SK-N-MC (cell line): ENCODE results near the gene CCDC141.

Experiments used
- DNase-seq: peaks from one replicate; pipeline ENCODE4 v3.0.0-alpha.2; 2011; ENCODE audit warnings: low read depth, low spot score
- H3K27ac ChIP-seq: fragments of 200-600 bp; sonication (generic); 2 replicates; pipeline ENCODE4 v1.5.1; 2016; ENCODE audit warnings: mixed run types
- H3K36me3 ChIP-seq: fragments of 200-600 bp; sonication (generic); 2 replicates; pipeline ENCODE4 v1.6.1; 2017; ENCODE audit warnings: antibody characterized with exemption, low read length, mixed read lengths; ENCODE audit not compliant: insufficient read depth
- H3K4me3 ChIP-seq: fragments of 200-600 bp; sonication (generic); 2 replicates; pipeline ENCODE4 v1.5.1; 2016
- H3K9ac ChIP-seq: fragments of 200-600 bp; sonication (generic); 2 replicates; pipeline ENCODE4 v1.8.0; 2017; ENCODE audit warnings: mixed run types, mixed read lengths; ENCODE audit not compliant: insufficient read length
- H3K9me3 ChIP-seq: fragments of 200-600 bp; sonication (generic); 2 replicates; pipeline ENCODE4 v1.6.1; 2017; ENCODE audit warnings: low read depth, mild to moderate bottlenecking, antibody characterized with exemption, low read length, moderate library complexity, mixed read lengths
- EZH2 ChIP-seq: fragments of 200-600 bp; sonication (generic); IDR thresholded peaks from one replicate; pipeline ENCODE4 v1.6.1; 2017; ENCODE audit warnings: antibody characterized with exemption
- FOXP2 ChIP-seq: optimal IDR thresholded peaks from 2 replicates; pipeline ENCODE3; 2011; ENCODE audit warnings: mild to moderate bottlenecking, moderate library complexity; ENCODE audit not compliant: insufficient read depth; ENCODE audit errors: extremely low read length, control extremely low read depth
- POLR2AphosphoS5 ChIP-seq: IDR thresholded peaks from 2 replicates; pipeline ENCODE4 v1.6.1; 2012; ENCODE audit warnings: mild to moderate bottlenecking, low read depth, low read length, borderline replicate concordance

The CCDC141 gene

DNA sequence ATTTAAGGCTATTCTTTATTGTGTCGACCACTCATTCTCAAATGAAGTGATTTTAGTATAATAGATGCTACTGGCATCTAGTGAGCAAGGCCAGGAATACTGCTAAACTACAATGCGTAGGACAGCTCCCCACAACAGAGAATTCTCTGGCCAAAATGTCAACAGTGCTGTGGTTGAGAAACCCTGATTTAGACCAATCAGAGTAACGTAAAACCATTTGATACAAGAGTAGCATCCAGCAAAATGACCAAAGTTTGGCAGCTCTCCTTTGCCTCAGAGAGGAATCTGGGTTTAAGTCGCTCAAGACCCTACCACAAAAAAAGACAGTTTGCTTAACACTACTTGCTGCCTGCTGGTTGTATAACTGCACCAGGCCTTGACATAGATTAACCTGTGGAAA is 205.7 kb downstream of the CCDC141 start:
- H3K36me3 ChIP-seq: no peaks in the 10 kb centered on the region
- no peak for TF ChIP-seq FOXP2
- no peak for DNase-seq

GRCh38 chr2:178843697-178844096 is 206.2 kb downstream of the CCDC141 start:
- no peak overlapping the region for H3K4me3 ChIP-seq
- H3K27ac ChIP-seq: no peak overlapping the region
- no peaks in the 10 kb centered on the region for H3K36me3 ChIP-seq
- H3K9me3 ChIP-seq: no peaks in the 10 kb centered on the region
- DNase-seq: no peak
- no peak for TF ChIP-seq POLR2AphosphoS5
- TF ChIP-seq FOXP2: no peak
- TF ChIP-seq EZH2: no peak
- no peak overlapping the region for H3K9ac ChIP-seq

More for the DNA sequence above, 205.7 kb downstream of the CCDC141 start:
- Histone ChIP-seq H3K9ac (no peak overlapping the region), H3K4me3 (no peak overlapping the region), H3K27ac (no peak overlapping the region), H3K9me3 (no peaks in the 10 kb centered on the region)

DNA sequence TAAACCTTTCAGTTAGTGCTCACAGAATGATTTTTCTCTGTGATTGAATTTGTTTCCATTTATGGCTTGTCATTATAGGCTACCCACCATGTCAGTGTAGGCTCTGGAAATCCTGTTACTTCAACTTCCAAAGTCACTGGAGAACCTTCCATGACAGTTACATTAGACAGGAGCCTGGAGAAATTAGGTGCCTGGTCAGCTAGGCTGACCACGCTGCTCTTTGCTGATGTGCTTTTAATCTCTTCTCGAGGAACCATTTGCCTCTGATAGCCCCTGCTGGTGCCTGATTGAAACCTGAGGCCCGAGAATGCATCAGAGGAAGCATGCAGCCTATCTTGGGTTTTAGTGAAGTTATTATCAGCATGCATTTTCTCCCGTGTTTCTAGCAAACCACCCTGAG is 213.1 kb downstream of the CCDC141 start:
- H3K27ac ChIP-seq: no peak overlapping the region
- TF ChIP-seq POLR2AphosphoS5 (no peak), FOXP2 (no peak), EZH2 (no peak)
- H3K9ac ChIP-seq: no peak overlapping the region
- H3K36me3 ChIP-seq: no peaks in the 10 kb centered on the region
- DNase-seq: no peak
- no peaks in the 10 kb centered on the region for H3K9me3 ChIP-seq
- H3K4me3 ChIP-seq: no peak overlapping the region

- Histone ChIP-seq H3K9ac (no peak overlapping the region), H3K36me3 (no peaks in the 10 kb centered on the region), H3K9me3 (no peaks in the 10 kb centered on the region), H3K27ac (no peak overlapping the region), H3K4me3 (no peak overlapping the region)
- DNase-seq: no peak
- TF ChIP-seq FOXP2 (no peak), POLR2AphosphoS5 (no peak), EZH2 (no peak)
Observed at GRCh38 chr2:178834086-178834485, 215.9 kb downstream of the CCDC141 start.

DNA sequence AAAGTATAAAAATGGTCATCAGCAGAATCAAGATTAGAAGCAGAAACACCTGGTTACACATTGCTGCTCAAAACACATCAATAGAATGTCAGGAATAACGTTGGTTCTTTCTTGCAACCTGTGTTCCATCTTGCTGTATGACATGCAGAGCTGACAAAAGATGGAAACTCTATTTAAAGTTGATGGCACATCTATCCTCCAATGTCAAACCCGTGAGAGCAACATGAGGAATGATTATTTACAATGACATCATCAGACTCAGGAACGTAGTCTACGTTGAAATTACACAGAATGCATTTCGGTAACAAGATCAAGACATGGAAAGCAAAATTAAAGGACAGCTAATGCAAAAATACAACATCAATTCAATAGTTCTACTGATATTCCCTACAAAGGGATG is 216.6 kb downstream of the CCDC141 start:
- no peak for DNase-seq
- TF ChIP-seq FOXP2 (no peak), EZH2 (no peak), POLR2AphosphoS5 (no peak)
- Histone ChIP-seq H3K27ac (no peak overlapping the region), H3K36me3 (no peaks in the 10 kb centered on the region), H3K4me3 (no peak overlapping the region), H3K9ac (no peak overlapping the region), H3K9me3 (no peaks in the 10 kb centered on the region)

DNA sequence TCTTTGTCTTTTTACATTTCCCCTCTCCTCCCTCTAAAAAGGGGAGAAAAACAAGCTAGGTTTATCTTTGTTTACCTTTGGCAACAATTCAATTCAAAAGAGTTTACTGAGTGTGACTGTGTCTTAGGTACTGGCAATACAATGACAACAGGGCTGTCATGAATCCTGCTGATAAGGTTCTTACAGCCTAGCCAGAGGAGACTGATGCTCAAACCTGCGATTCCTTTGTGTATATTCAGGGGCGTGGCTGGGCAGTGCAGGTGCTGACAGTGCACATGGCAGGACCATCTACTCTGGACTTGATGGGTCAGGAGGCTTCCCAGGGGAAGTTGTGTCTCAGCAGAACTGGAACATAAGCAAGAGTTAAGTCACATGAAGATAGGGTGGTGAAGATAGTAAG is 219.5 kb downstream of the CCDC141 start:
- TF ChIP-seq FOXP2: no peak
- no peak for TF ChIP-seq POLR2AphosphoS5
- TF ChIP-seq EZH2: no peak
- Histone ChIP-seq H3K9ac (no peak overlapping the region), H3K4me3 (no peak overlapping the region), H3K36me3 (no peaks in the 10 kb centered on the region), H3K27ac (no peak overlapping the region), H3K9me3 (no peaks in the 10 kb centered on the region)
- DNase-seq: no peak

- Histone ChIP-seq H3K9ac (no peak overlapping the region), H3K9me3 (no peaks in the 10 kb centered on the region), H3K4me3 (no peak overlapping the region), H3K36me3 (no peaks in the 10 kb centered on the region), H3K27ac (no peak overlapping the region)
- TF ChIP-seq POLR2AphosphoS5 (no peak), EZH2 (no peak), FOXP2 (no peak)
- no peak for DNase-seq
Observed at GRCh38 chr2:178829981-178830380, 220.0 kb downstream of the CCDC141 start.

GRCh38 chr2:178829299-178829960 is 220.5 kb downstream of the CCDC141 start:
- no peaks in the 10 kb centered on the region for H3K9me3 ChIP-seq
- no peak overlapping the region for H3K9ac ChIP-seq
- no peaks in the 10 kb centered on the region for H3K36me3 ChIP-seq
- TF ChIP-seq POLR2AphosphoS5: no peak
- no peak for TF ChIP-seq FOXP2
- no peak for TF ChIP-seq EZH2
- no peak overlapping the region for H3K4me3 ChIP-seq
- no peak overlapping the region for H3K27ac ChIP-seq
- DNase-seq: no peak

DNA sequence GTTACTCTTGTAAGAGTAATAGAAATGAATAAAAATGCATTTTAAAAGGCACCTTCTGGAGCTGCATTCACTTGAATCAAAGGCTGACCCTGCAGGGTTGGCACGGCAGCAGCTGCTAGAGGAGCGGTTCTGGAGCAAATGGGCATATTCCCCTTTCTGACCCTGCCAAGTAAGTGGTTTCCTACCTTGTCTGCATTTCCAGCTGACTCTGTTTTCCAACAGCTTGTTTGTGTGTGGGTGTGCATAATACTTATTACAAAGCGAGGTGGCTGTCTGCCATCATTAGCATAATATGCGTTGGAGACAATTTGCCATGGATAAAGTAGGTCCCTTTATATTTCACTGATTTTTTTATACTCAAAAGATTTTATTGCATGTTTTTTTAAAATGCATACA is 221.5 kb downstream of the CCDC141 start:
- H3K27ac ChIP-seq: no peak overlapping the region
- H3K9ac ChIP-seq: no peak overlapping the region

More for the DNA sequence above, 221.5 kb downstream of the CCDC141 start:
- no peak for TF ChIP-seq POLR2AphosphoS5
- TF ChIP-seq FOXP2: no peak
- no peak for TF ChIP-seq EZH2
- Histone ChIP-seq H3K9me3 (no peaks in the 10 kb centered on the region), H3K4me3 (no peak overlapping the region), H3K36me3 (no peaks in the 10 kb centered on the region)
- no peak for DNase-seq
